Occipital lobe (tissue), 2 donors: ENCODE data around the gene MOB3B. TPM values are rescaled to one million over a fixed set of nuclear protein-coding genes. Genes with fewer than 3 reads are reported as not detected.

ENCODE experiments used
- DNase-seq: peaks from one replicate; lab custom pipeline; 2025; lab: John Stamatoyannopoulos, UW
- total RNA-seq: library from RNA; depleted of rRNA; stranded (reverse); fragments of >200 nt; gene quantifications from one replicate; pipeline ENCODE4 v1.2.3, GENCODE V29; 2014

MOB3B gene
- total RNA-seq: 6.2 TPM

- peak; percentile 80 for DNase-seq
These were observed at the start of gene MOB3B for GRCh38 chr9:27529316-27530278. Gene MOB3B (minus strand): TSS chr9:27529814. CDS start chr9:27455550, 74,264 bp downstream.

DNA sequence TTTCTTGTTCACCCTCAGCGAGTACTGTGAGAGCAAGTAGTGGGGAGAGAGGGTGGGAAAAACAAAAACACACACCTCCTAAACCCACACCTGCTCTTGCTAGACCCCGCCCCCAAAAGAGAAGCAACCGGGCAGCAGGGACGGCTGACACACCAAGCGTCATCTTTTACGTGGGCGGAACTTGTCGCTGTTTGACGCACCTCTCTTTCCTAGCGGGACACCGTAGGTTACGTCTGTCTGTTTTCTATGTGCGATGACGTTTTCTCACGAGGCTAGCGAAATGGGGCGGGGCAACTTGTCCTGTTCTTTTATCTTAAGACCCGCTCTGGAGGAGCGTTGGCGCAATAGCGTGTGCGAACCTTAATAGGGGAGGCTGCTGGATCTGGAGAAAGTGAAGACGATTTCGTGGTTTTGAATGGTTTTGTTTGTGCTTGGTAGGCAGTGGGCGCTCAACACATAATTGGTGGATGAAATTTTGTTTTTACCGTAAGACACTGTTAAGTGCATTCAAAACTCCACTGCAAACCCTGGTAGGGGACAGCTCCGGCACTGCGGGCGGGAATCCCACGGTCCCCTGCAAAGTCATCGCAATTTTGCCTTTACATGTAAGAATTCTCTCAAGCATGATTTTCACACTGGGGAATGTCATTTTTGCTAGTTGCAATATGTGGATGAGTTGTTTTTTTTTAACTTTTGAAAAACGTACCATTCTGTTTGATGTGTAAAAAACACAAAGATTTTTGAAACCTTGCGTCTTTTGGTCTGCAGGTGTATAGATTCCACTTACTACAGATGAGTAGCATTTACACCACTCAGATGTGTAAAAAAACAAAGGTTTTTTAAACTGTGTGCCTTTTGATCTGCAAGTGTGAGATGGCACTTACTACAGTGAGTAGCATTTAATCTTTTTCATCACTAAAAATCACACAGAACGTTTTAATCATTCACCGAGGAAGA is 44.3 kb upstream of the MOB3B start:
- peak; percentile 94 for DNase-seq

DNA sequence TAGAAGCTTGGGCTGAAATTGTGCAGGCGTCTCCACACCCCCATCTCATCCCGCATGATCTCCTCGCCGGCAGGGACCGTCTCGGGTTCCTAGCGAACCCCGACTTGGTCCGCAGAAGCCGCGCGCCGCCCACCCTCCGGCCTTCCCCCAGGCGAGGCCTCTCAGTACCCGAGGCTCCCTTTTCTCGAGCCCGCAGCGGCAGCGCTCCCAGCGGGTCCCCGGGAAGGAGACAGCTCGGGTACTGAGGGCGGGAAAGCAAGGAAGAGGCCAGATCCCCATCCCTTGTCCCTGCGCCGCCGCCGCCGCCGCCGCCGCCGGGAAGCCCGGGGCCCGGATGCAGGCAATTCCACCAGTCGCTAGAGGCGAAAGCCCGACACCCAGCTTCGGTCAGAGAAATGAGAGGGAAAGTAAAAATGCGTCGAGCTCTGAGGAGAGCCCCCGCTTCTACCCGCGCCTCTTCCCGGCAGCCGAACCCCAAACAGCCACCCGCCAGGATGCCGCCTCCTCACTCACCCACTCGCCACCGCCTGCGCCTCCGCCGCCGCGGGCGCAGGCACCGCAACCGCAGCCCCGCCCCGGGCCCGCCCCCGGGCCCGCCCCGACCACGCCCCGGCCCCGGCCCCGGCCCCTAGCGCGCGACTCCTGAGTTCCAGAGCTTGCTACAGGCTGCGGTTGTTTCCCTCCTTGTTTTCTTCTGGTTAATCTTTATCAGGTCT is 43.5 kb upstream of the MOB3B start, which contains the start of gene C9orf72:
Gene C9orf72, minus strand, starts transcription at position 564 of the 716 bp plus-strand sequence. CDS start 6,361 bp downstream, outside the sequence.
- DNase-seq: peak; percentile 91

- no peak for DNase-seq
These were observed 42.9 kb upstream of the MOB3B start for GRCh38 chr9:27572566-27572917.

DNA sequence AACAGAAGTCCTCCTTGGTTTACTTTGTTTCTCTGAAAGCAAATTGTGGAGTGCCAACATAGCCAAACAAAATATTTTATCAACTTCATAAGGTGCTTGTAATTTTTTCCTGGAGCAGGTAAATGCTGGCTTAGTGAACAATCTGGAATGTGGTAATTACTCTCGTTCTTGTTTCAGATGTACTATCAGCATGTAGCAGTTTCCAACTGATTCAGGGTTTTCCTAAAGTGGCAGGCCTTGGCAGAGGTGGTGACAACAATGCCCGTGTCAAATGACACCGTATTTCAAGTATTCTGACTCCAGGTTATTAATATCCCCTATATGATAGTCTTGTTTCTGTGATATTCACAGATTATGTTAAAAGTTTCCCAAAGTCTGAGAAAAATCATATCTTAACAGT is 42.4 kb upstream of the MOB3B start:
- no peak for DNase-seq

GRCh38 chr9:27571011-27571410 is 41.4 kb upstream of the MOB3B start:
- DNase-seq: no peak

GRCh38 chr9:27569406-27569805 is 39.8 kb upstream of the MOB3B start:
- DNase-seq: no peak

DNA sequence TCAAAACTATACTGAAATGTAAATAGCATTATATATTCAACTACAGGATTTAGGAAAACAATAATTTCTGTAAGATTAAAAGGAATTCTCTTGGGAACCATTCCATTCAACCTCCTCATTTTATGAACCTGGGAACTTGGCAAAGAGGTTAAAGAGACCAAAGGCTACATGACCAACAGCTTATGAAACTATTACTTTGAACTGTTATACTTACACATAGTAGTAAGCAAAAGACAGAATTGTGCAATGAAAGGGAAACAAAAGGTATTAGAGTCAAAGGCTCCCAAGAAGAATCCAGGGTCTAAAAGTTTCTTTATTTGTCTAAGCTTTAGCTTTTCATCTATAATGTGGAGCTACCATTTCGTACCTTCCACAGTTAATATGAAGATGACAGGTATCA is 36.5 kb upstream of the MOB3B start:
- no peak for DNase-seq

DNA sequence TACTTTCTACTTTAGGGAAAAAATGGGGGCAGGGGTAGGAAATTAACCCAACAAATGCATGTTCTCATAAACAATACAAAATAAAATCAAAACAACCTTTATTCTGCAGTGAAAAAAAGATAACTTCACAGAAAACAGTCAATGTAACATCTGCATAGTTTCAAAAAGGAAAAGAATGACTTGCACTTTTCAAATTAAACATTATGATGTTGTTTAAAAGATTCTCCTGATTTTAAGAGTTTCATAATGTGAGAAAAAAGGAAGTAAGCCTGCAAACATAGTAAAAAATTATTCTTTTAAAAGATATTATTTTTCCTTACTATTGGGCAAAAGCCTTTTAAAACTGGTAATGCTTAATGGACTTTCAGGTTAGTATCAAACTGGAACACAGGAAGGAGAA is 36.1 kb upstream of the MOB3B start:
- no peak for DNase-seq

DNA sequence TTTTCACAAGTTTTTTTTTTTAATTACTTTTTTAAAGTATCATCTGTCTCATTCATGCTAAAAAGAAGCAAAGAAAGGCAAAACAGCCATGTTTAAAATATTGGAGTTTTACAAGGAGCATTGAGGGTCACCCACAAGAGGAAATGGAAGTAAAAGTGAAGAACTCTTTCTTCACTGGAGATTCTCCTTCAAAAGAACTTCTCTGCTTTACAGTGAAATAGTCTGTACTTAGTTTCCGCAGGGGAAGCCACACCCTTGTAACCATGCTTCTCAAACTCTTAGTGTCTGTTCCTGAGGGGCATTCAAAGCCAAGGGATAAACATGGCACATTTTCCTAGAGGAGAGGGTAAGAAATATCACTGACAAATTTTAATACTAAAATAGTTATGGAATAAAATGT is 35.1 kb upstream of the MOB3B start:
- DNase-seq: no peak

DNA sequence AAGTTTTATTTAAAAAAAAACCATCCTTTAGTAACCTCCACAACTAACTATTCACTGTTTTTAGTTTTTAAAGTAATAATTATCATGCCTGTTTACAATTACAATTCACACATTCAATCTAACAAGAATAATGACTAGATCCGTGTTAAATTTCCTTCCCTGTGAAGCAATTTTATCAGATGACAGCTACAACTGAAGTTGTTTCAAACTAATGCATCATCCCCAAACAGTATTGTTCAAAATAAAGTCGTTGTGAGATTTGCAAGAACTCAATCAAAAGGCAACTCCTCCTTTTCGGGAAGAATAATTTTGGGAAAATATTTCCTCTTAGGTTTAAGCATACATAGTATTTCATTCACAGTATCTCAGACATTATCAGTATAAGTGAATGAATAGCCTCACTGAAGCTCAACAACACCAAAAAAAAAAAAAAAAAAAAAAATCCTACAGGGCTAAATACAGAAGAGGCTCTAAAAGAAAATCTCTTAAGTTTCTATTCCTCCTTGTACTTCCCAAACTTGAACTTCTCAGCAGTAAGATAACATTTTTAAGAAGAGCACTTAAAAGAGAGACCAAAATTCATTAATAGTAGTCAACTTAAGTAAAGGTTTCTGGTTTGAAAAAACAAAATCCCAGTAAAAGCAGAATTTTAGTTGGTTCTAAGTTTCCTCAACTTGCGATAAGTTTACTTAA is 34.3 kb upstream of the MOB3B start:
- DNase-seq: no peak

DNA sequence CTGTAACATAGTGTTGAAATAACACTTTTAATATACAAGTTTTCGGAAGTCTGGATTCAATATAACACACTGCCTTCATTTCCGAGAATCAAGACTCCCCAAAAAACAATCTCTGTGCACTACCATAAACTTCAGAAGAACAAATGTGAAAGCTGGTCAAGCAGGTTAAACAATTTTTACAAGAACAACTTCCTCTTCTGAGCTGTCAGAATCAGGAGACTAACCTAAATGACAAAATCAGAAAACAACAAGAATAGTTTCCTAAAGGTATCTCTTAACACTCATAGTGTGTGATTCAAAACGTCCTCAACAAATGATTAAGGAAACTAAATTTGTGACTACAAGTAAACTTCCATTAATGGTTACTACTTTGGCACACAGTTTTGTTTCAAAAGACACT is 32.1 kb upstream of the MOB3B start:
- DNase-seq: no peak

DNA sequence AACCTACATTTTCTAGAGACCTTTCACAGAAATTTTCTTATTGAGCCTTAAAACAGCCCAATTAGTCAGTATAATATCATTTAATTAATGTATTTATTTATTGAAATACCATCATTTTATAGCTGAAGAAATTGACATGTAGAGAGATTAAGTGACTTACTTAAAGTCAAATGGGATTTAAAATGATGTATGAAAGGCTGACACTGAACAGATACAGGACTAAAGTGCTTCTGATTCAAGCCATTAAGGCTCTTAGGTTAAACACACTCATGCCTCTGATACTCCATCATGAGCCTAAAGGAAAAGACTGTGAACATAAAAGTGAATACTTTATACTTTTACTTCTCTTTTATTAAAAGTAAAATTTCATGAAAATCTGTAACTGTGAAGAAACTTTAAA is 30.8 kb upstream of the MOB3B start:
- DNase-seq: no peak

- no peak for DNase-seq
These were observed 28.7 kb upstream of the MOB3B start for GRCh38 chr9:27558307-27558706.

DNA sequence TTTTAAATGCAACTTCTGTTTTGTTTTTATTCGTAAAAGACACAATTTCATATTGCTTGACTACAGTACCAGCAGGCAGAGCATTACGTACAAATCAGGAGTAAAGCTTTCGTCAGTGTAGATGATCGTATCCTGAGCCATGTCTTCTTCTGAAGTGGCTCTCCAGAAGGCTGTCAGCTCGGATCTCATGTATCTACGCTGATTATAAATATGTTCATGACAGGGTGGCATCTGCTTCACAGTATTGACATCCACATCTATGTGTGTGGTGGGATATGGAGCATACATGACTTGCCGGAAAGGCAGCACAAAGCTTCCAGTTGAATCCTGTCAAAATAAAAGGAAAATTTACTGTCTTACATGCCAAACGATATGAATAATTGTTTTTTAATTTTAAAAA is 26.9 kb upstream of the MOB3B start:
- DNase-seq: no peak

- DNase-seq: no peak
These were observed 25.1 kb upstream of the MOB3B start for GRCh38 chr9:27554712-27555111.

GRCh38 chr9:27549196-27549755 is 19.7 kb upstream of the MOB3B start:
- no peak for DNase-seq

DNA sequence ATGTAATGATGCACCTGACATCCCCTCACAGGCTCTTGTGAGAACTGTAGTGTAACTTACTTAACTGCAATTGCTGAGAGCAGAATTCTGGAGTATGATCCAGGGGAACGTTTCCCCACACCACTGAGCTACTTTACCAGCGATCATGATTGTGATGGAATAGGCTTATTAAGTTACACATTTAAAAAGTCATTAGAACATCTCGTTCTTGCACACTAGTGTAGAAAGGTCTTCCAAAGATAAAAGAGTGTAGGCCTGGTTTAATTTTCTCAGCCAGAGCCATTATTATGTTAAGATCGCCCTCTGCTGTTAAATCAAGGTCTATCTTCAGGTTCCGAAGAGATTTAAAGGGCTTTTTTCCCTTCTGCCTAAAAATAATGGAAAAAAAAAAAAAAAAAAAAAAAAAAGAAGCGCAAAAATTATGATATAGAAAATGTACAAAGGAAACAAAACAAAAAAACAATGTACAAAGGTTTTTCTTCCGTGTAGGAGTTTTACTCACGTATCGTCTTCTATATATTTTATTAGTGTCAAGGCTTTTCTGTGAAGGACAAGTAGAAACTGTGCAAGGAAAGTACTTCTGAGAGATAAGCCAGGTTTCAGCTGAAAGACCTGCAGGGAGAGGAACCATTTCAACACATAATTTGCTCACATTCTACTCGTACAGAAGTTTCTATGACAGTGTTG is 18.6 kb upstream of the MOB3B start:
- DNase-seq: no peak

GRCh38 chr9:27545471-27545870 is 15.9 kb upstream of the MOB3B start:
- no peak for DNase-seq

DNA sequence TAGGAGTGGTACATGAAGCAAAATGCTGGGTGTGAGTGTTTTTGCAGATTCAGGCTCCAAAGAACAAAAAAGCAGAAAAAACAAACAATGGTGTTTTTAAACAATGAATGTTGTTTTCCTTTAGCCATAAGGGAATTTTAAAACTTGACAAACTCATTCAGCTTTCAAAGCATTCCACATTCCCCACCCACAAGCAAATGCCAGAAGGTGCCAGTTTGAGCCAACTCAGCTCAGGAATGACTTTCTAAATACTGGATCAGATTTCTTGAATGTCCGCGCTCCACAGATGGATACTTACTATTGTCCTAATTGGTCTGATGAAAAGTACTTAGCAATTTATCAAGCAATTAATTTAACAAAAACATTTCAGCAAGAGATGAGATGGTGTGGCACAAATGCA is 12.9 kb upstream of the MOB3B start:
- no peak for DNase-seq
